HTR-8/SVneo (cell line): ENCODE measurements around the gene EPB41L5.

Experiments used
- DNase-seq: peaks from one replicate; pipeline ENCODE4 v3.0.0; 2011; ENCODE audit warnings: low spot score, mixed read lengths; ENCODE audit not compliant: insufficient read length
- FAIRE-seq: peaks from 2 replicates; lab custom pipeline; 2011; peaks lifted over from hg19 to GRCh38; lab: Jason Lieb, UNC

The EPB41L5 gene

GRCh38 chr2:120220756-120221155 is 207.9 kb downstream of the EPB41L5 start:
- DNase-seq (no peak), FAIRE-seq (no peak)

- FAIRE-seq: no peak
Observed at GRCh38 chr2:120221616-120222015, 208.7 kb downstream of the EPB41L5 start.

GRCh38 chr2:120222186-120223033 is 209.5 kb downstream of the EPB41L5 start:
- no peak for FAIRE-seq
- DNase-seq: no peak

More at GRCh38 chr2:120221616-120222015, 208.7 kb downstream of the EPB41L5 start:
- DNase-seq: no peak

- DNase-seq (peak; percentile 94), FAIRE-seq (peak; percentile 94)
Observed at GRCh38 chr2:120223034-120223912, 210.4 kb downstream of the EPB41L5 start, which contains the start of gene TMEM185B. TSS of gene TMEM185B (minus strand) at chr2:120223400. CDS start at chr2:120222976, 424 bp downstream.

- FAIRE-seq: no peak
- no peak for DNase-seq
Observed at GRCh38 chr2:120224256-120224655, 211.4 kb downstream of the EPB41L5 start.

- DNase-seq (no peak), FAIRE-seq (no peak)
Observed at GRCh38 chr2:120224735-120225548, 212.1 kb downstream of the EPB41L5 start.

- DNase-seq (no peak), FAIRE-seq (no peak)
Observed at GRCh38 chr2:120225549-120226065, 212.7 kb downstream of the EPB41L5 start.

GRCh38 chr2:120226316-120226715 is 213.4 kb downstream of the EPB41L5 start:
- DNase-seq: no peak
- no peak for FAIRE-seq

- no peak for FAIRE-seq
- no peak for DNase-seq
Observed at GRCh38 chr2:120227111-120227991, 214.5 kb downstream of the EPB41L5 start.

GRCh38 chr2:120228503-120228902 is 215.6 kb downstream of the EPB41L5 start:
- DNase-seq (no peak), FAIRE-seq (no peak)
